NCI-H82 treated with DMSO at 0.1 percent for 48 hours (cell line): Measurements from ENCODE around the gene GMEB2.
"Not testable (repeated sequence)": the region's sequence is repeated elsewhere in the genome, so short reads cannot be mapped to it uniquely, and the experiment has no call there.

Experiments used
- DNase-seq: peaks from one replicate; lab custom pipeline; 2025; ENCODE audit not compliant: unreplicated experiment; lab: John Stamatoyannopoulos, UW

Gene GMEB2

DNA sequence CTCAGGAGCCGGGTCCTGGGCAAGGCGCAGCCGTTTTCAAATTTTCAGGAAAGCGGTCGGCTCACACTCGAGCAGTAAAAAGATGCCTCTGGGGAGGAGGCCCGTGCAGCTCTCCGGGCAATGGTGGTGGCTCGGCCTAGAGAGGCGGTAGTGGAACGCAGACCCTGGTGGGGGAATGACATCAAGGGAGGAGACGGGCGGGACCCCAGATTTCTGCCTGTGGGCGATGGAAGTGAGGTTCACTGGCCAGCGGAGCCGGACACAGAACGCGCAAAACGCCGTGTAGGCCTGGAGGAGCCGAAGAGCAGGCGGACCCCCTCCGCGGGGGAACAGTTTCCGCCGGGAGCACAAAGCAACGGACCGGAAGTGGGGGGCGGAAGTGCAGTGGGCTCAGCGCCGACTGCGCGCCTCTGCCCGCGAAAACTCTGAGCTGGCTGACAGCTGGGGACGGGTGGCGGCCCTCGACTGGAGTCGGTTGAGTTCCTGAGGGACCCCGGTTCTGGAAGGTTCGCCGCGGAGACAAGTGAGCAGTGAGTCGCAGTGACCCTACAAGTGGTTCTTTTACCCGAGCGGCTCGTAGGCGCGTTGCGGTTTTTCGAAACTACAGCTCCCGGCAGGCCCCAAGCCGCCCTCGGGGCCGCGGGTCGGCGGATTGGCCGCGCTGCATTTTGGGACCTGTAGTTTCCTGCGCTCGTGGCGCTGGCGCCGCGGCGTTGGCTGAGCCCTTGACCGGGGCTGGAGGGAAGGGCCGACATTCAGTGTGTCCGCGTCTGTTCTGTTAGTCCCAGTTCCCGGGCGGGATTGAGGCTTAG is 31.2 kb upstream of the GMEB2 start, which contains the start of gene RTEL1:
TSS of gene RTEL1 (plus strand) at position 376 of the 812 bp plus-strand sequence. CDS start 1,091 bp downstream, outside the sequence.
- peak; percentile 73 for DNase-seq

DNA sequence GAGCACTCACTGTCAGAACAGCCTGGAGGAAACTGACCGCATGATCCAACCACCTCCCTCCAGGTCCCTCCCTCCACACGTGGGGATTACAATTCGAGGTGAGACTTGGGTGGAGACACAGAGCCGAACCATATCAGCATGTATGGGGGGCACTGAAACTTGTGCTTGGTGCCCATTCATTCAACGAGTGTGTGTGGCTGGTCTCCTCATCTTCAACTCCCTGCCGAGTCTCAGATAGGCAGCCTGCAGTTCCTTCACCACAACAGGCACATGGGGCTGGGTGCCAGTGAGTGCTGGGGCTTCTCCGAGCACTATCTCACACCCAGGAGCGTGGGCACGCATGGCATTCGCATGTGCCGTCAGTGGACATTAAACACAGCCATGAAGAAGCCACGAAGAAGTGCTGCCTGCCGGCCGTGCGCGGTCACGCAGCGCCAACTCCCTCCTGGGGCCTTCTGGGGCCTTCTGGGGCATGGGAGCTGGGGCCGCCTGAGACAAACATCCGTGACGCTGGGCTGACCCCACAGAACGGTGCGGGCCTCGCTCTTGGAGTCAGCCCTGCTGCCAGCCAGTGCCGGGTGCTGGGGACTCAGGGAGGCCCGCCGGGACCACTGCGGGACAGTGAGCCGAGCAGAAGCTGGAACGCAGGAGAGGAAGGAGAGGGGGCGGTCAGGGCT is 30.5 kb upstream of the GMEB2 start:
- DNase-seq, result no peak

DNA sequence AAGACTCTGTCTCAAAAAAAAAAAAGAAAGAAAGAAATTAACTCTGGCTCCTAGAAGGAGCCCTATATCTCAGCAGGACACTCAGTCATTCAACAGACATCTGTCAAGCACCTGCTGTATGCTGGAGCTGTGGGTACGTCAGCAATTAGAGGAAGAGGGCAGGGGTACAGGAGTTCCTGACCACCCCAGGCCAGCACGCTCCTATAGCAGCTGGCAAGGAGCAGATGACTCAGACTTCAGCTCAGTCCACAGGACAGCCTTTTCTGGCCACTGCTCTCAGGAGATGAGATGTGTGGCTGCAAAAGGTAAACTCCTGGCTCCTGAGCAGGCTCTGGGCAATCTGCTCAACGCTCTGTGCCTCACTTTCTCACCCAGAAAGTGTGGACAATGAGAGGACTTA is 29.6 kb upstream of the GMEB2 start:
- DNase-seq, result no peak

DNA sequence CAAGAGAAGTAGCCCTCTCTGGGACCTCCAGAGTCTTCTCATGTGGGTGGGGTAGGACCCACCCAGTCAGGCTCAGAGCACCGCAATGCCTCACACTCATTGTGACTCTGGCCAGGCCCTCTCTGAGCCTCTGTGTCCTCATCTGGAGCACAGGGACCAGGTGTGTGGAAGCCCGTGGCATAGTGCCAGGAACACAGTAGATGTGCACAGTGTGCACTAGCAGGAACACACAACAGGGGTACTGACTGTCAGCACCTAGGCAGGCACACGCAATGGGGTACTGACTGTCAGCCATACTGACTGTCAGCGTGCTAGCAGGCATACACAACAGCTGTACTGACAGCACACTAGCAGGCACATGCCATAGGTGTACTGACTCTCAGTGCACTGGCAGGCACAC is 28.3 kb upstream of the GMEB2 start:
- DNase-seq, result no peak

- DNase-seq, result no peak
These were observed 27.2 kb upstream of the GMEB2 start for GRCh38 chr20:63653974-63654668.

GRCh38 chr20:63653041-63653973 is 26.4 kb upstream of the GMEB2 start, which contains the start of gene STMN3:
Gene STMN3, minus strand, starts transcription at chr20:63653424. Its CDS starts 79 bp downstream, at chr20:63653345.
- peak; percentile 82 for DNase-seq

DNA sequence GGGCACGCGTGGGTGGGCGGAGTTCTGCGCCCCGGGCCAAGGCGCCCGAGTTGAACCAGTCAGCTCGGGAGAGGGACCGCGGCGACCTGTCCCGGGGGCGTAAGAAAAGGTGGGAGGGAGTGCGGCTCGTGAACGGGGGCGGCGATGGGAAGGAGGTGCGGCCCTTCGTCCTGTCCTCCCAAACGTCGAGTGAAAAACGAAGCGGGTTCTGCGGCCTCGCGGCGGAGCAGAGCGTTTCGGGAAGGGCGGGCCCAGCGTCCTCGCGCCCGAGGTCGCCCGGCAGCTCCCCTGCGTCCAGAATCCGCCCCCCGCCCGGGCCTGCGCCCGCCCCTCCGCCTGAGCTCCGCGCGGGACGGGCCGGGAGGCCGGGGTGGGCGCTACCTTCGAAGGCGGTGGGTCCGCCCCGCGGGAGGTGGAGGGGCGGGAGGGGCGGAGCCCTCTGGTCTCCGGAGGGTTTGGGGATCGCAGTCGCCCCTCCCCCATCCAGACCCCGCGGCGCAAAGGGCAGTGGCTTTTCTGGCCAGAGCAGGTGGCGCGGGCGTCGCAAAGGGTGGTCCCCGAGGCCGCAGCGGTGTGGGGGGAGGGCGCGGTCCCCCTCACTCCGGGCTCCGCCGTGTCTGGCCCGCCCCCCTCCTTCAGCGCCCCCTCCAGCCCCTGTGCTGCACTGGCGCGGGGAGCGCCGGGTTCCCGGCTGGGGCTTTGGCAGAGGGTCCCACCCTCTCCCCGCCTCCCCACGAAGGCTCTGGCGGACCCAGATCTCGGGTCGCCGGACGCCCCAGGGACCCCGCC is 25.5 kb upstream of the GMEB2 start:
- DNase-seq, result peak; percentile 20

- DNase-seq, result no peak
These were observed 25.0 kb upstream of the GMEB2 start for GRCh38 chr20:63651942-63652191.

GRCh38 chr20:63650486-63650885 is 23.6 kb upstream of the GMEB2 start:
- not testable (repeated sequence) for DNase-seq

GRCh38 chr20:63648895-63649589 is 22.1 kb upstream of the GMEB2 start:
- no peak for DNase-seq

GRCh38 chr20:63648190-63648589 is 21.3 kb upstream of the GMEB2 start:
- no peak for DNase-seq

DNA sequence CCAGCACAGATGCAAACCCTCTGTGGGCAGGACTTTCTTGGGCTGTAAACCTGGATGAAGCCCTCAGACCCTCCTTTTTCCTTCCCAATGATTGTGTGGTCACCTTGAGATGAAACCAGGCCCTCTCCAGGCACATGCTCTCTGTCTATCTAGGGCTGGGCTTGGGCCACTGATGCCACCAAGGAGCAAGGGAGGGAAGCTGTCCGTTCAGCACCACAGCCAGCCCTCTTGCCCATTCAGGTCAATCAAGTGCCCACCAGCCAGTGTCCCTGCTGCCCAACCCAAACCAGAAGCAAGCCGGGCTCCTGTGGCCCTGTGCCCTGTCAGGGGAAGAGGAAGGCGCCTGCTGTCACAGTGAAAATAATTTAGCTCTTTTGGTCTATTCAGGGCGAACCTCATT is 18.3 kb upstream of the GMEB2 start:
- DNase-seq, result no peak

DNA sequence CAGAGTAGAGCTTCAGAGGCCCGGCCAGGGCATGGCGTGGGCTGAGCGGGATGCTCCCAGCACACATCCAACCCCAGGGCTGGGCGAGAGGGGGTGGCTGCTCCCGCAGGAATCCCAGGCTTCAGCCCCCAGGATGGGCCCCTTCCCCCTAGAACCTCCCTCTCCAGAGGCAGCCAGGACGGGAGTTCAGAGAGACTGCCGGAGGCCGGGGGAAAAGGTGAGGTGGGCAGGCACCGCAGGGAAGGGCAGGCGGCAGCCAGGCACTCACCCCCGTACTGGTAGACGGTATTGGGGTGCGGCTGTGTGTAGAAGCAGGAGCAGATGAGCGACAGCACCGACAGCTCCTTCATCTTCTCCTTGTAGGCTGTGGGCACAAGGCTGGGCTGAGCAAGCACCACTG is 17.0 kb upstream of the GMEB2 start:
- DNase-seq, result no peak

- DNase-seq, result no peak
These were observed 16.6 kb upstream of the GMEB2 start for GRCh38 chr20:63643499-63643898.

- no peak for DNase-seq
These were observed 15.8 kb upstream of the GMEB2 start for GRCh38 chr20:63642527-63643247.

- DNase-seq, result peak; percentile 17
These were observed 15.1 kb upstream of the GMEB2 start for GRCh38 chr20:63641792-63642523.

DNA sequence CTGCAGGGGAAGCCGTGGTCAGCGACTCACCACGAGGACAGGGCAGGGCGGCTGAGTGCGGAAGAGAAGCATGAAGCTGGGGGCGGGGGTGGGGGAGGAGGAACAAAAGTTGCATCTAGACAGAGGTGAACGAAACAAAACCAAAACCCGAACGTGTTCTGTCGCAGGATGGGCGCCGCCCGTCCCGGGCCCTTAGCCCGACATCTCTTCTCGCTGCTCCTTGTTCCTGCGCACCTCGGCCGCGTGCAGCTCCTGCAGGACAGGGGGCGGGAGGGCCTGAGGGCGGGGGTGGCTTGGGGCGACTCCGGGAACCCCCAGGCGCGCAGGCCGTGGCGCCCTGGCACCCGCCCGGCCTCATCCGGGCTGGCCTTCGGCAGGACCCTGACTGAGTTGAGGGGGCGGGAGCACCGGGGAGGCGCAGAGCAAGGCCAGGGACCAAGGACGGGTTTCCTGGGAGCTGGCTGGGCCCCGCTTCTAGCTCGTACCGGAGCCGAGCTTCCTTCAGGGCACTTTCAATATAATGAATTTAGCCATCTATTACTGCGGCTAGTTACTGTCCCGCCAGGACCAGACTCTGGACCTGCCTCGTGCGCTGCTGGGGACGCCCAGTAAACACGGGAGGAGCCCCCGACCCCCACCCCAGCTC is 14.4 kb upstream of the GMEB2 start:
- DNase-seq, result no peak

GRCh38 chr20:63640686-63641085 is 13.8 kb upstream of the GMEB2 start:
- DNase-seq, result not testable (repeated sequence)
